HepG2 (cell line): ENCODE results near the gene BLID. TPM values are rescaled to one million over a fixed set of nuclear protein-coding genes. Genes with fewer than 3 reads are reported as not detected.

Source experiments
- ARNT2 ChIP-seq: sonication (generic); formaldehyde crosslinking; IDR thresholded peaks from 2 replicates; pipeline ENCODE4 v1.8.0; 2022; ENCODE audit warnings: mild to moderate bottlenecking, low read depth, missing genetic modification reagents, moderate library complexity
- ATF1 ChIP-seq: IDR thresholded peaks from 2 replicates; pipeline ENCODE4 v1.6.1; 2016; ENCODE audit warnings: mild to moderate bottlenecking, control low read depth
- GFI1 ChIP-seq: sonication (generic); formaldehyde crosslinking; IDR thresholded peaks from 2 replicates; pipeline ENCODE4 v1.5.0; 2020; ENCODE audit warnings: missing genetic modification reagents, mild to moderate bottlenecking, borderline replicate concordance
- HMG20B ChIP-seq: conservative IDR thresholded peaks from 2 replicates; pipeline ENCODE4 v1.6.1; 2016; ENCODE audit warnings: missing genetic modification reagents, missing compliant biosample characterization
- HNRNPL ChIP-seq: fragments of 200-400 bp; formaldehyde crosslinking; IDR thresholded peaks from 2 replicates; pipeline ENCODE4 v1.6.1; 2017; ENCODE audit warnings: mild to moderate bottlenecking, low read depth, low read length
- MLLT10 ChIP-seq: sonication (generic); formaldehyde crosslinking; IDR thresholded peaks from 2 replicates; pipeline ENCODE4 v1.4.0; 2020; ENCODE audit warnings: missing genetic modification reagents
- NFE2 ChIP-seq: sonication (generic); formaldehyde crosslinking; IDR thresholded peaks from 2 replicates; pipeline ENCODE4 v1.4.0; 2020; ENCODE audit warnings: missing genetic modification reagents
- PAWR ChIP-seq: sonication (generic); formaldehyde crosslinking; IDR thresholded peaks from 2 replicates; pipeline ENCODE4 v1.4.0; 2020; ENCODE audit warnings: missing genetic modification reagents, mild to moderate bottlenecking, borderline replicate concordance
- PAXIP1 ChIP-seq: sonication (generic); formaldehyde crosslinking; conservative IDR thresholded peaks from 2 replicates; pipeline ENCODE4 v1.4.0; 2020; ENCODE audit warnings: mild to moderate bottlenecking, missing genetic modification reagents, moderate library complexity
- PRDM10 ChIP-seq: sonication (generic); formaldehyde crosslinking; IDR thresholded peaks from 2 replicates; pipeline ENCODE4 v1.4.0; 2020; ENCODE audit warnings: low read depth, missing genetic modification reagents
- RNF2 ChIP-seq: fragments of 450-650 bp; conservative IDR thresholded peaks from 2 replicates; pipeline ENCODE4 v1.6.1; 2016; ENCODE audit warnings: low read depth
- SP5 ChIP-seq: IDR thresholded peaks from 2 replicates; pipeline ENCODE4 v1.6.1; 2016; ENCODE audit warnings: low read depth, borderline replicate concordance
- THAP8 ChIP-seq: sonication (generic); formaldehyde crosslinking; IDR thresholded peaks from 2 replicates; pipeline ENCODE4 v1.5.1; 2020; ENCODE audit warnings: missing genetic modification reagents, mild to moderate bottlenecking, borderline replicate concordance
- TMF1 ChIP-seq: sonication (generic); formaldehyde crosslinking; IDR thresholded peaks from 2 replicates; pipeline ENCODE4 v1.8.1; 2022; ENCODE audit warnings: low read depth, missing genetic modification reagents
- USF2 ChIP-seq, 2 experiments: sonication (generic) in 1 of 2; formaldehyde crosslinking in 1 of 2; IDR thresholded peaks; 2 replicates each; pipeline versions ENCODE4 v1.5.1 to v1.6.1; 2011 to 2020; ENCODE audit warnings: borderline replicate concordance in 1 of 2, low read depth in 1 of 2, low read length in 1 of 2, mild to moderate bottlenecking in 1 of 2, missing genetic modification reagents in 1 of 2, moderate library complexity in 1 of 2
- ZNF446 ChIP-seq: sonication (generic); formaldehyde crosslinking; IDR thresholded peaks from 2 replicates; pipeline ENCODE4 v1.5.0; 2020; ENCODE audit warnings: mild to moderate bottlenecking, missing genetic modification reagents
- ZNF784 ChIP-seq: sonication (generic); formaldehyde crosslinking; IDR thresholded peaks from 2 replicates; pipeline ENCODE4 v1.5.1; 2020; ENCODE audit warnings: missing genetic modification reagents, mild to moderate bottlenecking, borderline replicate concordance
- polyA plus RNA-seq, 8 experiments: library from polyadenylated mRNA; depleted of rRNA in 3 of 8; stranded (reverse) in 7 of 8; unstranded in 1 of 8; fragments of >200 nt; fragmentation: Illumina TruSeq in 4 of 8; extraction: Trizol in 4 of 8; gene quantifications; 2 replicates each; pipeline versions ENCODE4 v1.2.1 to v1.2.3, GENCODE V29; 2011 to 2016; ENCODE audit warnings: low read depth in 4 of 8, missing spikeins in 1 of 8, mixed read lengths in 1 of 8; ENCODE audit not compliant: insufficient read depth in 1 of 8
- total RNA-seq, 5 experiments: library from RNA; depleted of rRNA; stranded (reverse); fragments of >200 nt; fragmentation: Illumina TruSeq; extraction: Trizol; gene quantifications; 2 replicates each; pipeline ENCODE4 v1.2.3, GENCODE V29; 2016; ENCODE audit warnings: low read depth in 1 of 5

BLID gene
- total and polyA plus RNA-seq, 2 of the 13 experiments (the other 11 are each of a cell fraction or from before 2014, with no cell fraction given) = not detected

- TF ChIP-seq ZNF784 (CRISPR knock-in tag) = no peak
- TF ChIP-seq THAP8 (CRISPR knock-in tag) = no peak
- no peak for TF ChIP-seq PAXIP1
- TF ChIP-seq HMG20B (CRISPR knock-in tag) = peak; percentile 91
- no peak for TF ChIP-seq USF2 (IDR thresholded peaks at IDR 0.05; ENCODE audit: low read depth, low read length)
- no peak for TF ChIP-seq USF2 (CRISPR knock-in tag; IDR thresholded peaks at IDR 0.05; ENCODE audit: borderline replicate concordance)
- no peak for TF ChIP-seq PAWR (CRISPR knock-in tag)
- no peak for TF ChIP-seq ARNT2
- peak; percentile 91 for TF ChIP-seq GFI1 (CRISPR knock-in tag)
- TF ChIP-seq HNRNPL = no peak
- TF ChIP-seq RNF2 = no peak
- TF ChIP-seq ATF1 (CRISPR knock-in tag) = no peak
- no peak for TF ChIP-seq PRDM10 (CRISPR knock-in tag)
- no peak for TF ChIP-seq NFE2 (CRISPR knock-in tag)
- no peak for TF ChIP-seq ZNF446 (CRISPR knock-in tag)
- TF ChIP-seq MLLT10 (CRISPR knock-in tag) = no peak
- no peak for TF ChIP-seq TMF1 (CRISPR knock-in tag)
- TF ChIP-seq SP5 (CRISPR knock-in tag) = no peak
These were observed 34.5 kb upstream of the BLID start (continued) for GRCh38 chr11:122150216-122151124.
